Heart left ventricle (tissue), 16 donors: ENCODE measurements around the gene NLK. TPM values are rescaled to one million over a fixed set of nuclear protein-coding genes. Genes with fewer than 3 reads are reported as not detected.

Experiments
- ATAC-seq, 4 donors: fragments of 200-7000 bp; cut with Tn5 transposase; one replicate each; pipeline ENCODE4 v1.9.1; 2020 to 2022; ENCODE audit warnings: moderate library complexity in 4 of 4, mild to moderate bottlenecking in 3 of 4, moderate number of reproducible peaks in 1 of 4
- DNase-seq, 5 donors: peaks; one replicate each; pipeline ENCODE4 v3.0.0-alpha.2; 2020
- H3K27ac ChIP-seq, 12 donors: fragments of 200-600 bp; sonication (generic) in 4 of 12; one replicate each; pipeline versions ENCODE4 v1.5.0 to v1.8.0; 2016 to 2022; ENCODE audit warnings: mild to moderate bottlenecking in 2 of 12
- H3K27me3 ChIP-seq, 9 donors: fragments of 200-600 bp; sonication (generic) in 2 of 9; one replicate each; pipeline versions ENCODE4 v1.5.1 to v1.8.0; 2016 to 2022; ENCODE audit warnings: mild to moderate bottlenecking in 3 of 9
- H3K36me3 ChIP-seq, 9 donors: fragments of 200-600 bp; sonication (generic) in 2 of 9; one replicate each; pipeline versions ENCODE4 v1.5.0 to v1.8.0; 2018 to 2022; ENCODE audit warnings: mild to moderate bottlenecking in 2 of 9
- H3K4me1 ChIP-seq, 12 donors: fragments of 200-600 bp; sonication (generic) in 4 of 12; one replicate each; pipeline versions ENCODE4 v1.5.0 to v1.8.0; 2016 to 2022; ENCODE audit warnings: mild to moderate bottlenecking in 3 of 12
- H3K4me3 ChIP-seq, 12 donors: fragments of 200-600 bp; sonication (generic) in 4 of 12; one replicate each; pipeline versions ENCODE4 v1.5.0 to v1.8.0; 2017 to 2022; ENCODE audit warnings: mild to moderate bottlenecking in 9 of 12, moderate library complexity in 4 of 12
- H3K9me3 ChIP-seq, 12 donors: fragments of 200-600 bp; sonication (generic) in 4 of 12; one replicate each; pipeline versions ENCODE4 v1.5.0 to v1.8.0; 2016 to 2022; ENCODE audit warnings: mild to moderate bottlenecking in 1 of 12
- POLR2A ChIP-seq, 2 donors: fragments of 450-650 bp; IDR thresholded peaks; one replicate each; pipeline ENCODE4 v1.6.1; 2017; ENCODE audit warnings: antibody characterized with exemption in 2 of 2, mild to moderate bottlenecking in 2 of 2, moderate library complexity in 2 of 2
- WGBS, 4 donors: extraction: QIAGEN DNeasy Blood & Tissue Kit in 2 of 4; methylation state at CpG; one replicate each; pipeline versions ENCODE4 v1.1.5 to v1.1.7; 2013 to 2018; 5-methylcytosine and 5-hydroxymethylcytosine counted together
- intact Hi-C, 10 donors: fragments of 100-400 bp; cut with DNase I; formaldehyde crosslinking; loops; one replicate each; pipeline versions ENCODE4 v1.11.1 to v1.14.2; 2022
- polyA plus RNA-seq, 2 donors: library from polyadenylated mRNA; stranded (reverse); fragments of 200-250 nt; gene quantifications; one replicate each; pipeline ENCODE4 v1.2.3, GENCODE V29; 2013
- total RNA-seq, 9 donors: library from RNA; depleted of rRNA in 2 of 9; stranded (reverse); fragments of >200 nt in 2 of 9; fragmentation: NEBNext Ultra II Directional in 3 of 9; extraction: Animal tissue kit (Norgen Biotek cat#: 25700) in 3 of 9; gene quantifications; one replicate each; pipeline versions ENCODE4 v1.1.0 to v1.2.4, GENCODE V29; 2016 to 2023
- TF ChIP-seq, protein P1 (sequence below), 12 donors: fragments of 200-600 bp; sonication (generic) in 4 of 12; IDR thresholded peaks; one replicate each; pipeline versions ENCODE4 v1.5.0 to v1.8.0; 2018 to 2022; ENCODE audit warnings: antibody characterized with exemption in 12 of 12, mild to moderate bottlenecking in 5 of 12
- donor health status: ischemic (EF 13 %, LVEDD 7.1; RV severe dilation, severe dysfunction).
- donor health status: healthy with polysubstance abuse.
- donor health status: DM: no; HTN: yes; CAD: no.
- donor health status: DM: no; HTN: no; CAD: no.
- donor health status: ischemic (EF 25% LVEDD 6.9; RV normal size, moderate dysfunction).
- donor health status: ischemic (EF 25% LVEDD 5.7; RV mildly dilated, moderate dysfunction).
- donor health status: healthy.
- donor health status: DM: yes; HTN: yes; CAD: no.
- donor health status: ischemic (EF 35%, LVEDD 5.7; RV mildly dilated, moderate dysfunction).
- donor health status: nonischemic (EF 11% LVEDD 7.7; RV severe dilation, severe dysfunction).
- donor health status: DM: yes; HTN: yes; CAD: no.
- donor health status: PGD.
- donor health status: ischemic (EF 29% LVEDD 5.4; RV normal size, mild dysfunction).
- donor health status: nonischemic (EF 23%, LVEDD 6.1; RV moderate dilation, normal function).

The NLK gene
- total and polyA plus RNA-seq, 11 donors: 8.1 to 29.1 (median 20.0) TPM

DNA sequence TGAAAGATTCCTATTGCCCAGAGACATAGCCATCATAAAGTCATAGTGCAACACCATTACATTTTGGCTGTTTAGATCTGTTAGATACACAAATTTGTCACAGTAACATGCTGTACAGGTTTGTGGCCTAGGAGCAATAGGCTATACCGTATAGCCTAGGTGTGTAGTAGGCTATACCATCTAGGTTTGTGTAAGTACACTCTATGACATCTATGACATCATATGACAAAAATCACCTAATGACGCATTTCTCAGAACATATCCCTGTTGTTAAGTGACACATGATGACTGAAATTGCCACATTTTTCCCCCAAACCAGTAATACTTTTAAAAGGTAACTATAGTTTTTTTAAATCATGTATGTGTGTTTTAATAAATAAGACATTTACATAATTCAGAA, 43.3 kb downstream of the NLK start:
- no peak overlapping the region for H3K4me3 ChIP-seq
- no peak for ATAC-seq
- intact Hi-C loops: no loop called here
- H3K4me1 ChIP-seq: peaks cover 0 to 34% (median 16%) of the 10 kb centered on the region in 12 donors
- no peaks in the 10 kb centered on the region for H3K27me3 ChIP-seq
- no peak for DNase-seq
- H3K9me3 ChIP-seq: peaks cover 0 to 16% (median 0%) of the 10 kb centered on the region in 12 donors
- no peak for TF ChIP-seq POLR2A (IDR thresholded peaks at IDR 0.05)
- TF ChIP-seq, protein P1, sequence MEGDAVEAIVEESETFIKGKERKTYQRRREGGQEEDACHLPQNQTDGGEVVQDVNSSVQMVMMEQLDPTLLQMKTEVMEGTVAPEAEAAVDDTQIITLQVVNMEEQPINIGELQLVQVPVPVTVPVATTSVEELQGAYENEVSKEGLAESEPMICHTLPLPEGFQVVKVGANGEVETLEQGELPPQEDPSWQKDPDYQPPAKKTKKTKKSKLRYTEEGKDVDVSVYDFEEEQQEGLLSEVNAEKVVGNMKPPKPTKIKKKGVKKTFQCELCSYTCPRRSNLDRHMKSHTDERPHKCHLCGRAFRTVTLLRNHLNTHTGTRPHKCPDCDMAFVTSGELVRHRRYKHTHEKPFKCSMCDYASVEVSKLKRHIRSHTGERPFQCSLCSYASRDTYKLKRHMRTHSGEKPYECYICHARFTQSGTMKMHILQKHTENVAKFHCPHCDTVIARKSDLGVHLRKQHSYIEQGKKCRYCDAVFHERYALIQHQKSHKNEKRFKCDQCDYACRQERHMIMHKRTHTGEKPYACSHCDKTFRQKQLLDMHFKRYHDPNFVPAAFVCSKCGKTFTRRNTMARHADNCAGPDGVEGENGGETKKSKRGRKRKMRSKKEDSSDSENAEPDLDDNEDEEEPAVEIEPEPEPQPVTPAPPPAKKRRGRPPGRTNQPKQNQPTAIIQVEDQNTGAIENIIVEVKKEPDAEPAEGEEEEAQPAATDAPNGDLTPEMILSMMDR (IDR thresholded peaks at IDR 0.05): no peak
- no peak overlapping the region for H3K27ac ChIP-seq
- 93 to 100% (median 97%) methylated on average over 2 of the region's 2 CpGs for WGBS, 4 donors
- no peaks in the 10 kb centered on the region for H3K36me3 ChIP-seq

DNA sequence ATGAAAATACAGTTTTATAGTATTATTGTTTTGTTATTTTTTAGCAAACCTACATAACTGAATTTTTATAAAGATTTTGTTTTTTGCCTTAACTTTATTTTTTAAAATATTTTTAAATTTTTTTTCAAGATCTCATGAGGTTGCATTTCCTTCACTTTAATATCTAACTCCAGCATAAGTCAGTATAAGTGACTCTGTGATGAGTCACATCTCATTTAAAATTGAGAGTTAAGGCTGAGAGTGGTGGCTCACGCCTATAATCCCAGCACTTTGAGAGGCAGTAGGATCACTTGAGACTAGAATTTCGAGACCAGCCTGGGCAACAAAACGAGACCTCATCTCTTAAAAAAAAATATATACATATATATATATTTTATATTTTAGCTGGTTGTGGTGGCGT, 44.0 kb downstream of the NLK start:
- WGBS, 4 donors: 94 to 98% (median 96%) methylated on average over 4 of the region's 4 CpGs
- intact Hi-C loops: no loop called here

DNA sequence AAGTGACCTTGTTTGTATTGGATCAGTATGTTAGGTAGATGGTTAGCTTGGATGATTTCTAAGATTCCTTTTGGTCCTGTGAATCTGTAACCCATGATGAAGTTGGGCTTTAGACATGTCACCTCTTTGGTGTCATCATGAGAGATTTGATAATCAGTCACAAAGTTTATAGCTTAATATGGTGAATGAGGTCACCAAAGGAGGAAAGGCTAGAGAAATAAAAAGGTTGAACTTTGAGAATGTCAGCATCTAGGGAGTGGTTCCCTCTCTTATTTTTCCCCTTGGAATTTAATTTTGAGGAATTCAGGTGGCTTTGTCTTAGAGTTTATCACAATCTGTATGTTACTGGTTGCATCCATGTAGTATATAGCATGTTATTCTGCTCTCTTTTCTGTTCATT, 45.3 kb downstream of the NLK start:
- TF ChIP-seq, protein P1 (IDR thresholded peaks at IDR 0.05): no peak
- TF ChIP-seq POLR2A (IDR thresholded peaks at IDR 0.05): no peak
- H3K36me3 ChIP-seq: no peaks in the 10 kb centered on the region
- H3K27ac ChIP-seq: no peak overlapping the region
- H3K4me3 ChIP-seq: no peak overlapping the region
- H3K4me1 ChIP-seq: peaks cover 0 to 24% (median 7%) of the 10 kb centered on the region in 12 donors
- DNase-seq (no peak), ATAC-seq (no peak)
- H3K27me3 ChIP-seq: no peaks in the 10 kb centered on the region
- intact Hi-C loops: no loop called here
- peaks cover 0 to 16% (median 0%) of the 10 kb centered on the region in 12 donors for H3K9me3 ChIP-seq

More for the DNA sequence above, 44.0 kb downstream of the NLK start:
- Histone ChIP-seq H3K27me3 (no peaks in the 10 kb centered on the region), H3K4me3 (no peak overlapping the region), H3K36me3 (no peaks in the 10 kb centered on the region), H3K27ac (no peak overlapping the region), H3K9me3 (peaks cover 0 to 16% (median 0%) of the 10 kb centered on the region in 12 donors), H3K4me1 (peaks cover 0 to 29% (median 15%) of the 10 kb centered on the region in 12 donors)
- TF ChIP-seq, protein P1 (IDR thresholded peaks at IDR 0.05): no peak
- no peak for TF ChIP-seq POLR2A (IDR thresholded peaks at IDR 0.05)
- DNase-seq (no peak), ATAC-seq (no peak)

DNA sequence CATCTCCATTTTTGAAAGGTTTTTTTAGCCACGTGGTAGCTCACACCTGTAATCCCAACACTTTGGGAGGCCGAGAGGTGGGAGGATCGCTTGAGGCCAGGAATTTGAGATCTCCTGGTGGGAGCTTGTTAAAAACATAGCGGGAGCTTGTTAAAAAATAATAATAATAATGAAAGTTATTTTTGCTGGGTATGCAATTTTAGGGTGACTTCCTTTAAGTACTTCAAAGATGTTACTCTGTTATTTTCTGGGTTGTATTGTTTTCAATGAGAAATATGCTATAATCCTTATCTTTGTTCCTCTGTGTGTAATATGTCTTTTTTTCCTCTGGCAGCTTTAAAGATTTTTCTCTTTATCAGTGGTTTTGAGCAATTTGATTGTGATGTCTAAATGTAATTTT, 48.1 kb downstream of the NLK start:
- ATAC-seq: no peak
- DNase-seq: no peak
- no peak overlapping the region for H3K4me3 ChIP-seq
- intact Hi-C loops: no loop called here
- peaks cover 0 to 16% (median 0%) of the 10 kb centered on the region in 12 donors for H3K9me3 ChIP-seq
- H3K27ac ChIP-seq: no peak overlapping the region
- peaks cover 0 to 21% (median 2%) of the 10 kb centered on the region in 12 donors for H3K4me1 ChIP-seq
- WGBS, 4 donors: 94 to 95% (median 94%) methylated on average over 4 of the region's 4 CpGs
- no peaks in the 10 kb centered on the region for H3K36me3 ChIP-seq
- no peaks in the 10 kb centered on the region for H3K27me3 ChIP-seq
- TF ChIP-seq POLR2A (IDR thresholded peaks at IDR 0.05): no peak
- TF ChIP-seq, protein P1 (IDR thresholded peaks at IDR 0.05): no peak
